Measurements from ENCODE around the gene TMPRSS13. TPM values are rescaled to one million over a fixed set of nuclear protein-coding genes. Genes with fewer than 3 reads are reported as not detected.

Gene TMPRSS13
- total RNA-seq, 1 donor from 2014 or later = not detected

GRCh38 chr11:117908109-117908895 lies 20.9 kb downstream of the TMPRSS13 start:
- peaks cover 0 to 41% (median 17%) of the 10 kb centered on the region in 3 donors for H3K27me3 ChIP-seq (ENCODE audit: control insufficient read depth in 3 of 3, insufficient read depth in 3 of 3, low read length in 3 of 3)

GRCh38 chr11:117907276-117908108 lies 21.7 kb downstream of the TMPRSS13 start:
- Histone ChIP-seq H3K4me1 (ENCODE audit: control insufficient read depth in 3 of 3, insufficient read depth in 3 of 3, low read length in 3 of 3) (peaks cover 0 to 5% (median 3%) of the 10 kb centered on the region in 3 donors), H3K9me3 (ENCODE audit: control insufficient read depth in 3 of 3, low read length in 3 of 3) (no peaks in the 10 kb centered on the region), H3K27me3 (ENCODE audit: control insufficient read depth in 3 of 3, insufficient read depth in 3 of 3, low read length in 3 of 3) (peaks cover 0 to 35% (median 16%) of the 10 kb centered on the region in 3 donors), H3K36me3 (ENCODE audit: control insufficient read depth in 3 of 3, insufficient read depth in 3 of 3, low read length in 3 of 3) (no peaks in the 10 kb centered on the region), H3K27ac (ENCODE audit: low read depth, low read length) (no peak overlapping the region), H3K4me3 (ENCODE audit: low read length in 3 of 3) (peak overlapping the region in 1 of 3 donors; percentile 29), H3K9ac (ENCODE audit: low read depth in 1 of 3, low read length in 3 of 3) (no peak overlapping the region)

More at GRCh38 chr11:117908109-117908895, 20.9 kb downstream of the TMPRSS13 start:
- no peak overlapping the region for H3K9ac ChIP-seq (ENCODE audit: low read depth in 1 of 3, low read length in 3 of 3)
- H3K36me3 ChIP-seq (ENCODE audit: control insufficient read depth in 3 of 3, insufficient read depth in 3 of 3, low read length in 3 of 3) = no peaks in the 10 kb centered on the region
- H3K9me3 ChIP-seq (ENCODE audit: control insufficient read depth in 3 of 3, low read length in 3 of 3) = no peaks in the 10 kb centered on the region
- no peak overlapping the region for H3K27ac ChIP-seq (ENCODE audit: low read depth, low read length)
- peaks cover 0 to 5% (median 3%) of the 10 kb centered on the region in 3 donors for H3K4me1 ChIP-seq (ENCODE audit: control insufficient read depth in 3 of 3, insufficient read depth in 3 of 3, low read length in 3 of 3)
- no peak overlapping the region for H3K4me3 ChIP-seq (ENCODE audit: low read length in 3 of 3)

GRCh38 chr11:117906710-117907109 lies 22.5 kb downstream of the TMPRSS13 start:
- Histone ChIP-seq H3K4me3 (ENCODE audit: low read length in 3 of 3) (no peak overlapping the region), H3K4me1 (ENCODE audit: control insufficient read depth in 3 of 3, insufficient read depth in 3 of 3, low read length in 3 of 3) (peaks cover 0 to 5% (median 3%) of the 10 kb centered on the region in 3 donors), H3K36me3 (ENCODE audit: control insufficient read depth in 3 of 3, insufficient read depth in 3 of 3, low read length in 3 of 3) (no peaks in the 10 kb centered on the region), H3K27ac (ENCODE audit: low read depth, low read length) (no peak overlapping the region), H3K9me3 (ENCODE audit: control insufficient read depth in 3 of 3, low read length in 3 of 3) (no peaks in the 10 kb centered on the region), H3K27me3 (ENCODE audit: control insufficient read depth in 3 of 3, insufficient read depth in 3 of 3, low read length in 3 of 3) (peaks cover 0 to 32% (median 12%) of the 10 kb centered on the region in 3 donors), H3K9ac (ENCODE audit: low read depth in 1 of 3, low read length in 3 of 3) (no peak overlapping the region)

GRCh38 chr11:117906126-117906525 lies 23.1 kb downstream of the TMPRSS13 start:
- Histone ChIP-seq H3K9ac (ENCODE audit: low read depth in 1 of 3, low read length in 3 of 3) (no peak overlapping the region), H3K36me3 (ENCODE audit: control insufficient read depth in 3 of 3, insufficient read depth in 3 of 3, low read length in 3 of 3) (no peaks in the 10 kb centered on the region), H3K27ac (ENCODE audit: low read depth, low read length) (no peak overlapping the region), H3K4me3 (ENCODE audit: low read length in 3 of 3) (no peak overlapping the region), H3K9me3 (ENCODE audit: control insufficient read depth in 3 of 3, low read length in 3 of 3) (no peaks in the 10 kb centered on the region), H3K4me1 (ENCODE audit: control insufficient read depth in 3 of 3, insufficient read depth in 3 of 3, low read length in 3 of 3) (peaks cover 0 to 5% (median 3%) of the 10 kb centered on the region in 3 donors), H3K27me3 (ENCODE audit: control insufficient read depth in 3 of 3, insufficient read depth in 3 of 3, low read length in 3 of 3) (peaks cover 0 to 30% (median 6%) of the 10 kb centered on the region in 3 donors)

GRCh38 chr11:117905524-117905923 lies 23.7 kb downstream of the TMPRSS13 start:
- Histone ChIP-seq H3K9me3 (ENCODE audit: control insufficient read depth in 3 of 3, low read length in 3 of 3) (no peaks in the 10 kb centered on the region), H3K27ac (ENCODE audit: low read depth, low read length) (no peak overlapping the region), H3K27me3 (ENCODE audit: control insufficient read depth in 3 of 3, insufficient read depth in 3 of 3, low read length in 3 of 3) (peaks cover 0 to 24% (median 2%) of the 10 kb centered on the region in 3 donors), H3K4me3 (ENCODE audit: low read length in 3 of 3) (no peak overlapping the region), H3K9ac (ENCODE audit: low read depth in 1 of 3, low read length in 3 of 3) (no peak overlapping the region), H3K4me1 (ENCODE audit: control insufficient read depth in 3 of 3, insufficient read depth in 3 of 3, low read length in 3 of 3) (peaks cover 0 to 5% (median 3%) of the 10 kb centered on the region in 3 donors), H3K36me3 (ENCODE audit: control insufficient read depth in 3 of 3, insufficient read depth in 3 of 3, low read length in 3 of 3) (no peaks in the 10 kb centered on the region)

- H3K27ac ChIP-seq (ENCODE audit: low read depth, low read length) = no peak overlapping the region
- no peaks in the 10 kb centered on the region for H3K9me3 ChIP-seq (ENCODE audit: control insufficient read depth in 3 of 3, low read length in 3 of 3)
- peaks cover 0 to 5% (median 3%) of the 10 kb centered on the region in 3 donors for H3K4me1 ChIP-seq (ENCODE audit: control insufficient read depth in 3 of 3, insufficient read depth in 3 of 3, low read length in 3 of 3)
- no peak overlapping the region for H3K9ac ChIP-seq (ENCODE audit: low read depth in 1 of 3, low read length in 3 of 3)
- H3K4me3 ChIP-seq (ENCODE audit: low read length in 3 of 3) = no peak overlapping the region
- no peaks in the 10 kb centered on the region for H3K36me3 ChIP-seq (ENCODE audit: control insufficient read depth in 3 of 3, insufficient read depth in 3 of 3, low read length in 3 of 3)
- peaks cover 0 to 14% (median 0%) of the 10 kb centered on the region in 3 donors for H3K27me3 ChIP-seq (ENCODE audit: control insufficient read depth in 3 of 3, insufficient read depth in 3 of 3, low read length in 3 of 3)
Observed at GRCh38 chr11:117903505-117904382, 25.5 kb downstream of the TMPRSS13 start.

- Histone ChIP-seq H3K36me3 (ENCODE audit: control insufficient read depth in 3 of 3, insufficient read depth in 3 of 3, low read length in 3 of 3) (no peaks in the 10 kb centered on the region), H3K9ac (ENCODE audit: low read depth in 1 of 3, low read length in 3 of 3) (no peak overlapping the region), H3K27me3 (ENCODE audit: control insufficient read depth in 3 of 3, insufficient read depth in 3 of 3, low read length in 3 of 3) (peaks cover 0 to 7% (median 0%) of the 10 kb centered on the region in 3 donors), H3K4me3 (ENCODE audit: low read length in 3 of 3) (no peak overlapping the region), H3K27ac (ENCODE audit: low read depth, low read length) (no peak overlapping the region), H3K9me3 (ENCODE audit: control insufficient read depth in 3 of 3, low read length in 3 of 3) (no peaks in the 10 kb centered on the region), H3K4me1 (ENCODE audit: control insufficient read depth in 3 of 3, insufficient read depth in 3 of 3, low read length in 3 of 3) (no peaks in the 10 kb centered on the region)
Observed at GRCh38 chr11:117902001-117902845, 27.0 kb downstream of the TMPRSS13 start.

- no peak overlapping the region for H3K27ac ChIP-seq (ENCODE audit: low read depth, low read length)
- no peaks in the 10 kb centered on the region for H3K9me3 ChIP-seq (ENCODE audit: control insufficient read depth in 3 of 3, low read length in 3 of 3)
- no peaks in the 10 kb centered on the region for H3K4me1 ChIP-seq (ENCODE audit: control insufficient read depth in 3 of 3, insufficient read depth in 3 of 3, low read length in 3 of 3)
- no peak overlapping the region for H3K4me3 ChIP-seq (ENCODE audit: low read length in 3 of 3)
- no peak overlapping the region for H3K9ac ChIP-seq (ENCODE audit: low read depth in 1 of 3, low read length in 3 of 3)
- no peaks in the 10 kb centered on the region for H3K36me3 ChIP-seq (ENCODE audit: control insufficient read depth in 3 of 3, insufficient read depth in 3 of 3, low read length in 3 of 3)
- H3K27me3 ChIP-seq (ENCODE audit: control insufficient read depth in 3 of 3, insufficient read depth in 3 of 3, low read length in 3 of 3) = peaks cover 0 to 7% (median 0%) of the 10 kb centered on the region in 3 donors
Observed at GRCh38 chr11:117901601-117902000, 27.6 kb downstream of the TMPRSS13 start.

Measured in skeletal muscle tissue (tissue), 4 donors.